GM19238 (cell line): ENCODE data around the gene P2RX3.
A peak's percentile ranks its signal among the peaks of the same experiment; 100 is the strongest.
"Not testable (repeated sequence)": the region's sequence is repeated elsewhere in the genome, so short reads cannot be mapped to it uniquely, and the experiment has no call there.

Experiments used
- DNase-seq: peaks from one replicate; pipeline ENCODE4 v3.0.0; 2011; ENCODE audit warnings: low spot score; ENCODE audit not compliant: insufficient read length

Gene P2RX3

DNA sequence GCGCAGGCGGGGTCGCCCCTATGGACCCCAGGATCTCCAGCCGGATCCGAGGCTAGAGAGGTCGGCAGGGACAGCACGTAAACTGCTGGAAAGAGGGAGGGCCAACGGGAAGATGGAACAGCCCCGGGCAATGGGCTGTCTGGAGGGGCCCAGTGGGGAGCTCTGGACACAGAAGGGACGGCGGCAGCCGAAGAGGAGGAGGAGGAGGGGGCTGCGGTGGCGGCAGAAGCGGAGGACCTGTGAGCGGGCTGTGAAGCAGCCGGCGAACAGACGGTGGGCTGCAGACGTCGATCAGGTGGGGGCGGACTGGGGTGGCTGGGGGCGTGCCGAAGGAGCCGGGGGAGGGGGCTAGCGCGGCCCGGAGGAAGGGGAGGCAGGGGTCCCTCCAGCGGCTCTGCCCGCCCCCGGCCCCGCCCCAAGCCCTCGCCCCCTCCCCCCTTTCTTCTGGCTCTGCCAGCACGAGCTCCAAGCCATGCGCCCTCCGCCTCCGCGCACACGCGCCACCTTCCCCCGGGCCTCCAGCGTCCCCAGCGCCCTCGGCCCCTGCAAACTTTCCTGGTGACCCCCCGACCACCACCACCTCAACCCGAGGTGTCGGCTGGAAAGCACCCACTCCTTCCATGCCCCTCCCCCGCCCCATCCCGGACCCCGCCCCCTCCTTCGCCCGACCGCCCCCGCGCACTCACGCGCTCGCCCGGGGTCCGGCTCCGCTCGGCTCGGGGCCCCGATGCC lies 13.8 kb upstream of the P2RX3 start:
- DNase-seq: peak; percentile 22

DNA sequence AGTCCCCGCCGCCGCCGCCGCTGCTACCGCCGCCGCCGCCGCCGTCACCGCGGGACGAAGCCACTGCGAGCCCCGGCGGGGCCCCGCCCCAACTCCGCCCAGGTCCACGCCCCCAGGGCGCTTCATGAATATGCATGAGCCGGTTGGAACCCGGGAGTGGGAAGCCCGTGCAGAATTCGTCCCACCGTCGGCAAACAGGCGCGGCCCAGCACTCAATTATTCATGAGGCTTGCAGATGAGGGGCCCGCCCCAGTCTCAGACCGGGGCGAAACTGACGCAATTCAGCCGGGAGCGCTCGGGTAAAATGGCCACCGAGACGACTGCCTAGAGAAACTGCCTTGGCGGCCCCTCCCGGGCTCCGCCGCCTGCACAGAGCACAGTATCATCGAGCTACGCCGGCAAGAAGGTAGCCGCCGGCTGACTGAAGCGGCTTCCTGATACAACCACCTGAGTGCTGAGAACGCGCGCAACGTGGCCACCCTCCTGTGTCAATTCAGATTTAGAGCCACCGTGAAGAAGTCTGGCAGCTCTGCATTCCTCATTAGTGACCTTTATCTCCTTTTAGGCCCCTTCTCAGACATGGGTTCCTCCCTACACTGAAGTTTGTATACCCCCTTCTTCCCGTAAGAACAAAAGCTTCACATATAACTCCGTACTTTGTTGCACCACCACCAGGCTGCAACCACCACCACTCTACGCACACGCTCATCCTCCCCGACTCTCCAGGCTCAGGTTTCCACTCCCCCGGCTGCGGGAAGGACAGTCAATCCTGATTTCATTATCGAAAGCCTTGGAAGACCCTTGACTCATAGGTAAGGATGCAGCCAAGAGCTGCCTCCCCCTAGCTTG lies 13.0 kb upstream of the P2RX3 start, which contains the start of gene TNKS1BP1:
Gene TNKS1BP1 (minus strand): TSS at position 67 of the 849 bp plus-strand sequence. CDS start 3,067 bp downstream, outside the sequence.
- DNase-seq: peak; percentile 95

DNA sequence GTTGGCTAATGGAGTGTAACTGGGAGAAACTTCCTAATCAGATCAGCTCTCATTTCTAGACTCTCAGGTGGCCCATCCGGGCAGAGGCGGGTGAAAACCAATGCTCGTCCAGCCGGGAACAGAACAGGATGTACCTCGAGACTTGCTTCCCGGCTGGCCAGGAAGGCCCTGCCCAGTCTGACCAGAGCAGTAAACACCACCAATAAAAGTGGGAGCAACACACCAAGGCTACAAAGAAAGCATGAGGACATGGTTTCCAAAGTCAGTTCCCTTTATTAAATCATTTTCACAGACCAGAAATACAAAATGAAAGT lies 12.5 kb upstream of the P2RX3 start:
- DNase-seq: no peak

DNA sequence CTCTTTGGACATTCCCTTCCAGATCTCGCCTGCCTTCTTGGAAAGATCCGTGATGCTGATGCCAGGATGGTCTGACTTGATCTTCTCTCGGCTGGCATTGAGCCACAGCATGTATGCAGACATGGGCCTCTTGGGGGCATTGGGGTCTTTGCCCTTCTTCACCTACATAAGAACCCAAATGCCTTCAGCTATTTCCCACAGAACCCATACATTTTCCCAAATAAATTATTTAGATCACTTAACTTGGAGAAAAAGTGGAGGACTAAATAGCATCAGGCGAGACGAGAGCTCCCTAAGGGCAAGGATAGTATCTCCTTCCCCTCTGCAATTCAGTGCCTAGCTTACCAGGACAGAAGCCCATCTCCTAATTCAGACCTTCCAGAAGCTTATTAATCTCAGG lies 10.4 kb upstream of the P2RX3 start:
- no peak for DNase-seq

DNA sequence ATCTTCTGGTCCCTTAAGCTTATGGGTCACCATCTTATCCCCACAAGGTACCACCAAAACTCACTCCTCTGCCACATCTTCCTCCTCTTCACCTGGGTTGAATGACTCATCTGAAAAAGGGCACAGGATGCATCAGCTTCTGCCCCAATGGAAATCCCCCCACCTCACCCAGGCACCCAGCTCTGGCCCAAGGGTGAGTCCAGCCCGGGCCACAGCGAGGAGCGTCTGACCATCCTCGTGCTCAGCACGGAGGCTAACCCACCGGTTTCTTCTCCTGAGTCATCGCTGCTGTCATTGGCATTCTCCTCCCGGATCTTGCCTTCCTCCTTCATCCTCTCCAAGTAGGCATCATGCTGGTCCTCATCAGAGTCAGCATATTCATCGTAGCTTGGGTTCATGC lies 8.1 kb upstream of the P2RX3 start:
- no peak for DNase-seq

DNA sequence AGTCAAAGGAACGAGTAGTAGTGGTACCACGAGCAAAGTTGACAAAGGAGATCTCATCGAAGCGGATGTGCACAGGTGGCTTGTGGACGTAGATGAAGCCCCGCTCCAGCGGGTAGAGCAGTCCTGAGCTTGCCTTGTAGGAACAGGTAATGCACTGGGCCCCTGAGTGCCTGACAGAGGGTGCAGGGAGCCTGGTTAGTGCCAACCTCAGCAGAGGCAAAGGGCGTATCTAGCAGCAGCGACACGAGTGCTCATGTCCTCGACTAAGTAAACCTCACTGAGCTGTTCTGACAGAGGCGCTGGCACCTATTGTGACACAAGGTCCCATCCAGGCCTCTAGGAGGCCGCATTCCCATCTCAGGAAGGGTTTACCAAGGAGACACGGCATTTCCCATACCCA lies 6.4 kb upstream of the P2RX3 start:
- DNase-seq: no peak

DNA sequence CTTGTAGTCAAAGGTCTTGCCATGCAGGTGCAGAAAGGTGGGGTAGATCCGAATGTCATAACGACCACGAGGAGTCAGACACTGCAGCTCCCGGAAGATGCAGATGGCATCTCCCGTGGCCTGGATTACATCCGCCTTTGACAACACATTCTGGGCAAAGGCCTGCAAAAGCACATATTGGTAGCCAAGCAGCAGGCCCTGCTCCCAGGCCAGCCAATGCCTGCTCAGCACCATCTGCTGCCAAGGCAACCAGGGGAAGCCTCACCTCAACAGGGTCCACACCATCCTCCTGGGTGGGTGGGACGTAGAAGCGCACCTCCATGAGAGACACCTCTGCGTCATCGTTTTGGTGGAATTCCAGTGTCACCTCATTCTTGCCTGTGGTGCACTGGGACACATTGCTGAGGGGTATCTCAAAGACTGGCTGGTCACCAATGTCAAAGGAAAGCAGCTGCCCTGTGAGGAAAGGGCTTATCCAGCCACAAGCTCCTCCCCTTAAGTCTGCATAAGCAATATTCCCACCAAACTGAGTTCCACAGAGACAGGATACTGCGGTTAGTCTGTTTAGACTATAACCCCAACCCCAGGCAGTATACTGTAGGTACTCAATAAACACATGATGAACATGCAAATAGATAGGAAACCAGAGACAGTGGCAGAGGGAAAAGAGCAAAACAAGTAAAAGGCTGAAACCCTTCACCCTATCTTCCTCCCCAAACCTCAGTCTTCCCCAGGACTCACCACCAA lies 5.3 kb upstream of the P2RX3 start:
- no peak for DNase-seq

DNA sequence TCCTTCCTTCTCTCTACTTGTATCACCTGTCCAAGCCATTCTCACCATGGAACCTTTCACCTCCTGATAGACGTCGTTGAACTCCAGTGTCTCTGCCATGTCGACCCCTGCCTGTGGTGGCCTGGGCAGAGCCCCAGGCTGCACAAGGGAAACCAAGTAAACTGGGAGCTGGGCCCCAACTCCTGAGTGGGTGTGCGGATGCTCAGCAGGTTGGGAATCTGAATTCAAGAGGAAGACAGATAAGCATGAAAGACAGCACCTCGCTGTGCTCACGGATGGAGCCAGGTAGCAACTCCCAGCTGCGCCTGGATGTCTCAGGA lies 3.2 kb upstream of the P2RX3 start:
- no peak for DNase-seq

DNA sequence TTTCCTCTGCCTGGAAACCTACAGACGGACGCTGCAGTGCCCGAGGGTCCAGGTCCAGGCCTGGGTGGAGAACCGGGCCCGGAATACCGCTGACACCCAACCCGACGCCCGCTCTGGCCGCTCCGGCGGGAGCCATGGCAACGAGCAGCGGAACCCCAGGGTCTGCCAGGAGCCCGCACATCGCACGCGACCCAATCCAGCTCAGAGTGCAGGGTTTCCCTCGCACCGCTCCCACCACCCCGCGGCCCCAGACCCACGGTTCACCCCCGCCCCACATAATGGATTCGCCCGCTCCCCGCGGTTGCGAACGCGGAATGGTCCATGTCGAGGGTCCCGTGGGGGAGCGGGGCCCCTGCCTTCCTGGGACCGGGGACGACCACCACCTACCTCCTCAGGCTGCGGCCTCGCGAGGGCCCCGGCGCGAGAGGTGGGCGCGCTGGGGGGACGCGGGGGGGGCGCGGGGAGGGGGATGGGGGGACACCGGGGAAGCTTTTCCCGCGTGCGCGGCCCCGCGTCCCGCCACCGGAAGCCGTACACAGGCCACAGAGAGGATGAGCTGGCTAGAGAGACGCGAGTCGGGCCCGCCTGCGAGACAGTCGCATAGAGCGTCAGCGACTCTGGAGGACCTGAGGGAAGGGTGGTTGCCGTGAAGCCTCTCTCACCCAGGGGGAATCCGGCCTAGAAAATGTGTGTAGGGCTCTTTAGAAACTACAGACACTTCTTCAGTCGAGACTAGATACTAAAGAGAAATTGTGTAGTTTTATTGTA lies 2.6 kb upstream of the P2RX3 start, which contains the start of gene SSRP1:
Gene SSRP1 (minus strand): TSS at position 550 of the 768 bp plus-strand sequence. CDS start 771 bp downstream, outside the sequence.
- peak; percentile 96 for DNase-seq

DNA sequence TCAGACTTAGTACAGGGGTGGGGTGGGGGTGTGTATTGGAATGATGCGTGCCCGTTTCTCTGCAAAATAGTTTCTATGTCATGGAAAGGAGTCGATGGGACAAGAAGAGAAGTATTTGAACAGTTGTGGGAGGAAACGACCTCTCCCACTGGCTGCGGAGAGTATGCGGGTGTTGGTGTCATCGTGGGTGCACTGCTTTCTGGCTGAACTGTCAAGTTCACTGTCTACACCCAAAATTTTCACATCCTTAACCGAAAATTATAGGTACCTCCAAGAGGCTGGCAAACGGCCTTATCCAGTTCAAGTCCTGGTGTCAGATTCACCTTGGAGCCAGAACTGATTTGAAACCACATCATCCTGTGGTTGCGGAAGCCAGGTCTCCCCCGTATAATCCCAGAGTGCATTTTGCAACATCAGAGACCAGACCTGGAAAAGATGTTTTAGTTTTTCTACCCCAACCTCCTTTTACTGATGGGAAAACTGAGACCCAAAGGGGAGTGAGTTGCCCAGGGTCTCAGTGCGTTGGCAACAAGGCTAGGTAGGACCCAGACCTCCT lies 2.0 kb upstream of the P2RX3 start:
- DNase-seq: no peak

DNA sequence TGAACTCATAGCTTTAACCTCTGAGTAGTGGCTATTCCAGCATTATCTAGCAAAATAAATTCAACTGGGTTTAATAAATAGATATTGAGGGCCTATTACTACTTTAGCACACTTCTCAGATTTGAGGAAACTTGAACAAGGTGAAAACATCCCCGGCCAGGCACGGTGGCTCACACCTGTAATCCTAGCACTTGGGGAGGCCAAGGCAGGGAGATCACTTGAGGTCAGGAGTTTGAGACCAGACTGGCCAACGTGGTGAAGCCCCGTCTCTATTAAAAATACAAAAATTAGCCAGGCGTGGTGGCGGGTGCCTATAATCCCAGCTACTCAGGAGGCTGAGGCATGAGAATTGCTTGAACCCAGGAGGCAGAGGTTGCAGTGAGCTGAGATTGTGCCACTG lies 1.3 kb upstream of the P2RX3 start:
- DNase-seq: not testable (repeated sequence)

DNA sequence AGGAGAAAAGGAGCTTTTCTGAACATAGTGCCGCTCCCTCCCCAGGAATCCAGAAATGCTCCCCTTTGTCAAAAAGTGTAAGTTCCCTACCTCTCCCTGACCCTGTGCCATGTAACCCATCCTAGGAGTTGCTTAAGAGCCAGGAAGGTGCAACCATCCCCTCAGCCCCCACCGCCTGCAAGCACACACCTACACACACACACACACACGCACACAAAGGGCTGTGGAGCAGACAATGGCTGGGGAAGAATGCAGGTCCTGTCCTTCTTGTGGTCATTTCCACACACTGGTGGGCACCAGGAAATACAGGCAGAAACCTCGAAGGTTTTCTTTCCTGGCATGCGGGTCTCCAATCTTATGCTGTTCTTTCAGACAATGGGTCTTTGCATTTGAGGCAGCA lies 1.2 kb downstream of the P2RX3 start:
- no peak for DNase-seq

DNA sequence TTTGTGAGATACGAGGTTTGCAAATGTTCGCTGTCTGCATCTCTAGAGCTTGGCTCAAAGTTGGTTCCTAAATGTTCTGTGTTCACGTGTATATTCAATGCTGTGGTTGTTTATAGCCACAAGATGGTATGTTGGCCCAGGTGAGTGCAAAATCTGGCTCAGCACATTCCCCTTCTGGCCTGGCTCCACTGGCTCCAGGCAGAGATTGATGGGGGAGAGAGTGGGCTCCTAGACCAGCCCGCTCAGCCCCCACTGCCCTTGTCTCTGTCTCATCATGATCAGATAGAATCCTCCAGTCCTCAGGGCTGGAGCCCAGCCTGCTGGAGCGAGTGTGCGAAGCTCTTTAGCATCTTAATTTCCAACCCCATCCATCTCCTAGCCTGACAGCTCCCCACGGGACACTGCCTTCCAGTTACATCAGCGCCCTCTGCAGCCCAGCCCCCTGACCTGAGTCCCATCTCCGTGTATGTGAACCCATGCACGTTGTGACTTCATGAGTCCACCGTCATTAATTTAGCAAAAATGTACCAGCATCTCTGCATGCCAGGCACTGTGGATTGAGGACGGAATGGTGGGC lies 2.0 kb downstream of the P2RX3 start:
- DNase-seq: no peak

DNA sequence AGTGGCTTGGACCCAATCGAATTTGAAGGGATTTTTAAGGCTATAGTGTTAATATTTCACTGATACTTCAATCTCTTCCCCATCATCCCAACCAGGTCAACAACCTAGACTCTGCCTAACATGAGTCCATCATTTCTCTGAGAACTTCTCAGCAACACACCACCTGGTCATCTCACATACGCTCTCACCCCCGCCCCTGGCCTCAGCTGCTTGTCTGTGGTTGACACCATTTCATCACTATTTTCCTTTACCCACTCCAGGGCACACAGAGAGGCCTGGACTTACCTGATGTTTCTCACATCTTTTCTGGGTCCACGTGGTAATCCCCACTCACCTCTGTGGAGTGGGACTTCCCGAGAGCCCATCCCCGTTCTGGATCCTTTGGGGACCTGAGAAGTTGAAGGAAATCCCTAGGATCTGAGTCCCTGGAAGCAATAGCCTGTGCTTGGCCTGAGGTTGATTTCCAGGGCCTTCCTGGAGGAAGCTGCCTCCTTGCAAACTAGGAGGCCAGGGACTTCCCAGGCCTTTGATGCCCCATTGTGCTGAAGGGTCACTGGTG lies 3.2 kb downstream of the P2RX3 start:
- DNase-seq: no peak

DNA sequence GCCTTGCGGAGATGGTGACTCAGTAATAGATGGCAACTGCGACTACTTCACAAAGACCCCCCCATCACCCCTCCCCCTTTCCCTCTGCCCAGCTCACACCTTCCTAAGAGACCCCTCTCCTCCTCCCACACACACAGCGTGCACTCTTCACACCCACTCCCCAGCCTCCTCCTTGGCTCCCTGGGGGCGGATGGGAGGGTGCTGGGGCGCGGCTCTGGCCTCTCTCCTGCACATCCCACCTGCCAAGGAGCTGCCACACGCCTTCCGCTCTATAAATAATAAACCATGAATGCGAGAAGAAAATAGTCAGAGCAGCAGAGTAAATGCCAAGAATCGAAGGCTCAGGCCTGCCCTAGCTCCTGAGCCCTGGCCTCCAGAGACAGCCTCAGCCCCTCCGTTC lies 4.5 kb downstream of the P2RX3 start:
- DNase-seq: no peak

DNA sequence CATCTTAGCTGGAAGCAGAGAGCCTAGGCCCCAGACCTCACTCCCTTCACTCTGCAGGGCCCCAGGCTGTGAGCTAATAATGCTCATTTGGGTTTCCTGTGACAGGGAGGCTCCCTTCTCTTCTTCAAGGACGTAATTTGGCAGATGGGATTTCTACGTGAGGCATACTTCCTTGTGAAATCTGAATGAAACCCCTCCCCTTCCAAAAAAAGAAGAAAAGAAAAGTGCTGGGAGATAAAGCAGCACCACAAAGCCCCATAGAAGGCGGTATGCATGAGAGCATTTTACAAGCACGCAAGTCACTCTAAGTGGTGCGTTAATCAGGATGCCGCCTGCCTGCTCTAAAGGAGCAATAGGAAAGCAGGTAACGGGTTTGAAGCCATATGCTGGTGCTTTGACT lies 5.7 kb downstream of the P2RX3 start:
- DNase-seq: no peak

DNA sequence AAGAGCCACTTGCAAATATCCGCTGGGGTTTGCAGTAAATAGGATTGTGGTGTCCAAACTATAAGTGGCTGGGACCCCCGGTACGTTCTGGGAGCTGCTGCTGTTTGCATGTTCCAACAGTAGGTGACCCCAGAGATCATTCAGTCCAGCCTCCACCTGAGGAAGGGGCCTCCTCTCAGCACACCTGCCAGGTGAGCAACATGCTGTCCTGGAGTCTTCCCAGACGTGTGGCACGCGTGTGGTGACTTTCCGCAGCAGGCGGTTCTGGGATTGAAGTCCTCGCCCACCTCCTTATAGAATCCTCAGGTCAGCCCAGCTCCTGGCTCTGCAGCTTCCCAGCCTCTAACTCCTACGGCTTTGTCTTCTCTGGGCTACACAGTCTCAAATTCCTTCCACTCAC lies 6.7 kb downstream of the P2RX3 start:
- no peak for DNase-seq

DNA sequence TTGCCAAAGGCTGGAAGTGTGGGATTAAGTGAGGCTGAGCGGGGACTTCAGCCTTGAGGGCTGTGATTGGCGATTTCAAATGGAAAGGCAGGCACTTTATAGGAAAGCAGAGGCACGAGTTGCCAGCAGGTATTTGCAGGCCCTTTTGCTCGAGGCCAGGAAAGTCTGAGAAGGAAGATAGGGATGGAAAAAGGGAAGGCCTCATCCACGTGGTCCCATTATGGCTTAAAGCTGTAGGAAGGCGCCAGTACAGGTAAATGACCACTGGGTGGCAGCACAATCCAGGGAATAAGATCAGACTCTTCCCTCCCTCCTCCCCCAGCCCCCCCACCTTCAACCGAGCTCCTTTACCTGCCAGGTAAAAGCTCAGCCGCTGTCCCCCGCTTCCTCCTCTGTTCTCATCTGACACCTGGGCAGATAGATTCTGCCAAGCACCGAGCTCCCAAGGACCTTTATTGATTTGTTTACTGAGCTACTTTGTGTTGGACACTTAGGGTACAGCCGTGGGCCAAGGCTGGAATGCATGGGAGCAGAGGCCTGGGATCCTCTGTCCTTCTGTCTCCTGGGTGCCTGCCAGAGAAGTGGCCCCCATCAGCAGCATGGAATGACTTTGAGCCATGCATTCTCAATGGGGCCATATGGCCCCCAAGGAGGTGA lies 7.5 kb downstream of the P2RX3 start:
- DNase-seq: peak; percentile 61

DNA sequence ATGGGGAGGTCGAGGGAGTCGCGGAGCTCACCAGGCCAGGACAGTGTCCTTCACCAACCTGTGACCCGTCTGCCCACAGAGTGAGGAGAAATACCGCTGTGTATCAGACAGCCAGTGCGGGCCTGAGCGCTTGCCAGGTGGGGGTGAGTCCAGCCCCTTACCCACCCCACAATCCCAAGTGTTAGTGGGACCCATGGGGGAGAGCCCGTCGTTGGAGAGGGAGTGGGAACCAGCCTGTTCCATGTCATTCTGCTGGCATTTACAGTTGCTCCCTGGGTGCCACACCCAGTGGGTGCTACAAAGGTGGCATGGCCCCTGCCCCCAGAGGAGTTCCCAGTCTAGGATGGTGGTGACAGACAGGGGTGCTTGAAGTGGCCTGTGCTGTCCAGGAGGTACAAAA lies 9.2 kb downstream of the P2RX3 start:
- no peak for DNase-seq

DNA sequence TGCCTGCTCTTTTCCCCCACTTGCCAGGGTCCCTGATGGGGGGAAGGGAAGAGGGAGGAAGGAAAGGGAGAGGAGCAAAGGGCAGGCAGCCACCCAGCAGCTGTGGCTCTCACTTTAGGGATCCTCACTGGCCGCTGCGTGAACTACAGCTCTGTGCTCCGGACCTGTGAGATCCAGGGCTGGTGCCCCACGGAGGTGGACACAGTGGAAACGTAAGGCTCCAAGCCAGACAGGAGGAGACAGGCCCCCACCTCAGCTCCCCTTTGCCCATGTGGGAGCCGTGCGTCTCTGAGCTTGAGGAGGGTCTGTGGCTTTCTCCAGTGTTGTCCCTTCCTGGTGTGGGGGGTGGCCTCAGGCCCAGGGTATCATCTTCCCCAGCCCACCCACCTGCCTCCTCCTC lies 9.9 kb downstream of the P2RX3 start:
- DNase-seq: no peak
